ENCODE measurements around the gene GSTK1. TPM values are rescaled to one million over a fixed set of nuclear protein-coding genes. Genes with fewer than 3 reads are reported as not detected.

GSTK1 gene
- total and polyA plus RNA-seq, 2 of the 8 experiments (the other 6 are each of a cell fraction or from before 2014, with no cell fraction given) = 25.5 to 32.5 TPM

DNA sequence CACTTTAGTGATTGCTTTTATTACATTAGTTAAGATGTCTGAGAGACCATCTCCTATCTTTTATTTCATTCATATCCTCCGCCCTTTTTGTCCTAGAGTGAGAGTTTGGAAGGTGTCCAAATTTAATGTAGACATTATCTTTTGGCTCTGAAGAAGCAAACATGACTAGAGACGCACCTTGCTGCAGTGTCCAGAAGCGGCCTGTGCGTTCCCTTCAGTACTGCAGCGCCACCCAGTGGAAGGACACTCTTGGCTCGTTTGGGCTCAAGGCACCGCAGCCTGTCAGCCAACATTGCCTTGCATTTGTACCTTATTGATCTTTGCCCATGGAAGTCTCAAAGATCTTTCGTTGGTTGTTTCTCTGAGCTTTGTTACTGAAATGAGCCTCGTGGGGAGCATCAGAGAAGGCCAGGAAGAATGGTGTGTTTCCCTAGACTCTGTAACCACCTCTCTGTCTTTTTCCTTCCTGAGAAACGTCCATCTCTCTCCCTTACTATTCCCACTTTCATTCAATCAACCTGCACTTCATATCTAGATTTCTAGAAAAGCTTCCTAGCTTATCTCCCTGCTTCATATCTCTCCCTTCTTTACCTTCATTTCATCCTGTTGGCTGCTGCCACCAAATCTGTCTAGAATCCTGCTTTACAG, 42.3 kb downstream of the GSTK1 start:
- H3K9ac ChIP-seq (replicated peaks in 1 of 4; ENCODE audit: extremely low read depth in 1 of 4, low read depth in 3 of 4, low read length in 3 of 4) = no peak overlapping the region
- H4K20me1 ChIP-seq (replicated peaks in 1 of 2; ENCODE audit: control insufficient read depth in 1 of 2, insufficient read depth in 2 of 2, low read length in 2 of 2) = peaks cover 0 to 6% of the 10 kb centered on the region in 2 experiments
- no peak overlapping the region for H3K18ac ChIP-seq (ENCODE audit: extremely low read depth, low read length)
- H3K23ac ChIP-seq (ENCODE audit: insufficient read length) = no peak overlapping the region
- no peak overlapping the region for H3K14ac ChIP-seq (ENCODE audit: insufficient read length)
- H3K4me3 ChIP-seq (ENCODE audit: extremely low read depth in 1 of 4, insufficient read depth in 2 of 4, low read depth in 3 of 4, low read length in 4 of 4) = no peak overlapping the region
- 81% methylated on average over 10 of the region's 10 CpGs; no CpG with 5 or more reads in 1 of the 2 experiments for WGBS, 2 experiments (ENCODE audit: extremely low coverage in 1 of 2, insufficient coverage in 1 of 2, insufficient read length in 1 of 2, insufficient replicate concordance in 2 of 2, low coverage in 1 of 2, low lambda C conversion rate in 2 of 2, missing lambda C conversion rate in 1 of 2)
- no peaks in the 10 kb centered on the region for H3K27me3 ChIP-seq (replicated peaks in 1 of 4; ENCODE audit: control insufficient read depth in 3 of 4, extremely low read depth in 1 of 4, insufficient read depth in 3 of 4, low read length in 3 of 4)
- H2BK120ac ChIP-seq (replicated peaks; ENCODE audit: low read depth, low read length) = no peak overlapping the region
- no peak overlapping the region for H2BK20ac ChIP-seq (ENCODE audit: low read length)
- H3K4me2 ChIP-seq (ENCODE audit: insufficient read depth in 1 of 2, low read depth in 2 of 2, low read length in 2 of 2) = no peak overlapping the region
- H3K4ac ChIP-seq (replicated peaks; ENCODE audit: insufficient read length, low read depth, low read length) = no peak overlapping the region
- H3K4me1 ChIP-seq (replicated peaks in 1 of 4; ENCODE audit: control insufficient read depth in 3 of 4, insufficient read depth in 4 of 4, low read length in 3 of 4) = no peaks in the 10 kb centered on the region
- no peak overlapping the region for H4K5ac ChIP-seq (ENCODE audit: insufficient read length, low read depth, low read length)
- ChIA-PET CTCF (ENCODE audit: partially characterized antibody) (interaction anchor here (0.7 to 8.2 kb wide), 29 partner anchors 10 to 121 kb away, joined by 3 to 85 read pairs (median 4); partner anchors contain the start of genes CASP2, CLCN1, EPHA1 and GSTK1), POLR2A (ENCODE audit: partially characterized antibody) (interaction anchor here (1.1 to 2.3 kb wide), 3 partner anchors 9 to 17 kb away, joined by 3 to 7 read pairs (median 3); partner anchors contain the start of gene CASP2)
- H4K91ac ChIP-seq (replicated peaks; ENCODE audit: insufficient read length, low read length) = no peak overlapping the region
- no peaks in the 10 kb centered on the region for H3K9me3 ChIP-seq (ENCODE audit: insufficient read depth in 2 of 2, low read depth in 1 of 2, low read length in 1 of 2)
- H3K56ac ChIP-seq (replicated peaks; ENCODE audit: insufficient read length, low read depth, low read length) = no peak overlapping the region
- no peak overlapping the region for H2BK15ac ChIP-seq (ENCODE audit: low read length)
- no peak overlapping the region for H2AFZ ChIP-seq (ENCODE audit: low read length)
- no peak overlapping the region for H2BK5ac ChIP-seq (ENCODE audit: low read depth, low read length)
- peaks cover 42 to 71% (median 68%) of the 10 kb centered on the region in 4 experiments for H3K36me3 ChIP-seq (ENCODE audit: control insufficient read depth in 2 of 4, insufficient read depth in 4 of 4, low read length in 3 of 4)
- FAIRE-seq (no peak), DNase-seq (ENCODE audit: low read depth in 1 of 2, low spot score in 2 of 2) (peak in 1 of 2 experiments; percentile 88)
- H3K27ac ChIP-seq (ENCODE audit: low read depth, low read length) = no peak overlapping the region
- H2BK12ac ChIP-seq (ENCODE audit: low read depth, low read length) = no peak overlapping the region
- H3K79me2 ChIP-seq (ENCODE audit: control insufficient read depth in 1 of 2, insufficient read depth in 2 of 2, low read length in 2 of 2) = no peaks in the 10 kb centered on the region
- no peak overlapping the region for H2AK5ac ChIP-seq (ENCODE audit: low read depth, low read length)
- H4K8ac ChIP-seq (ENCODE audit: extremely low read depth, insufficient read depth, low read length) = no peak overlapping the region
- H3K79me1 ChIP-seq (ENCODE audit: low read depth, low read length) = no peaks in the 10 kb centered on the region; the same call in 1 of the 2 replicates
- no peaks in the 10 kb centered on the region for H3K23me2 ChIP-seq (ENCODE audit: low read depth, low read length)
- TF ChIP-seq RAD21 (IDR thresholded peaks at IDR 0.05 in 1 of 2, conservative IDR thresholded peaks at IDR 0.05 in 1 of 2; ENCODE audit: low read depth in 2 of 2, low read length in 2 of 2) = peak; percentile 73 to 82
- no peak for TF ChIP-seq TEAD4 (IDR thresholded peaks at IDR 0.05; ENCODE audit: low read depth, low read length)
- TF ChIP-seq HDAC2 (IDR thresholded peaks at IDR 0.05; ENCODE audit: borderline replicate concordance in 1 of 2, low read depth in 2 of 2, low read length in 2 of 2) = no peak
- TF ChIP-seq KDM5A (IDR thresholded peaks at IDR 0.05; ENCODE audit: low read length) = no peak
- no peak for TF ChIP-seq RXRA (IDR thresholded peaks at IDR 0.05; ENCODE audit: insufficient read depth, low read depth, low read length)
- TF ChIP-seq BRCA1 (IDR thresholded peaks at IDR 0.05; ENCODE audit: low read depth, low read length) = no peak
- no peak for TF ChIP-seq JUND (IDR thresholded peaks at IDR 0.05; ENCODE audit: low read length)
- TF ChIP-seq, protein P1, sequence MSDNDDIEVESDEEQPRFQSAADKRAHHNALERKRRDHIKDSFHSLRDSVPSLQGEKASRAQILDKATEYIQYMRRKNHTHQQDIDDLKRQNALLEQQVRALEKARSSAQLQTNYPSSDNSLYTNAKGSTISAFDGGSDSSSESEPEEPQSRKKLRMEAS (IDR thresholded peaks at IDR 0.05) = no peak
- TF ChIP-seq GTF2F1 (IDR thresholded peaks at IDR 0.05; ENCODE audit: borderline replicate concordance, low read depth, low read length) = no peak
- TF ChIP-seq BACH1 (IDR thresholded peaks at IDR 0.05; ENCODE audit: low read length) = no peak
- TF ChIP-seq SIRT6 (IDR thresholded peaks at IDR 0.05; ENCODE audit: low read length) = no peak
- TF ChIP-seq SRF (IDR thresholded peaks at IDR 0.05; ENCODE audit: low read depth, low read length) = no peak
- TF ChIP-seq KDM1A (IDR thresholded peaks at IDR 0.05; ENCODE audit: borderline replicate concordance, low read length) = peak; percentile 41; the same call in 1 of the 2 replicates
